Heart left ventricle (tissue), 13 donors: Measurements from ENCODE around the gene ASAP2.

Source experiments
- POLR2A ChIP-seq, 2 donors: fragments of 450-650 bp; IDR thresholded peaks; one replicate each; pipeline ENCODE4 v1.6.1; 2017; ENCODE audit warnings: antibody characterized with exemption in 2 of 2, mild to moderate bottlenecking in 2 of 2, moderate library complexity in 2 of 2
- TF ChIP-seq, protein P1 (sequence below), 12 donors: fragments of 200-600 bp; sonication (generic) in 4 of 12; IDR thresholded peaks; one replicate each; pipeline versions ENCODE4 v1.5.0 to v1.8.0; 2018 to 2022; ENCODE audit warnings: antibody characterized with exemption in 12 of 12, mild to moderate bottlenecking in 5 of 12
- donor health status: ischemic (EF 13 %, LVEDD 7.1; RV severe dilation, severe dysfunction).
- donor health status: DM: no; HTN: yes; CAD: no.
- donor health status: DM: no; HTN: no; CAD: no.
- donor health status: ischemic (EF 25% LVEDD 6.9; RV normal size, moderate dysfunction).
- donor health status: ischemic (EF 25% LVEDD 5.7; RV mildly dilated, moderate dysfunction).
- donor health status: ischemic (EF 35%, LVEDD 5.7; RV mildly dilated, moderate dysfunction).
- donor health status: nonischemic (EF 11% LVEDD 7.7; RV severe dilation, severe dysfunction).
- donor health status: DM: yes; HTN: yes; CAD: no.
- donor health status: PGD.
- donor health status: ischemic (EF 29% LVEDD 5.4; RV normal size, mild dysfunction).
- donor health status: nonischemic (EF 23%, LVEDD 6.1; RV moderate dilation, normal function).

DNA sequence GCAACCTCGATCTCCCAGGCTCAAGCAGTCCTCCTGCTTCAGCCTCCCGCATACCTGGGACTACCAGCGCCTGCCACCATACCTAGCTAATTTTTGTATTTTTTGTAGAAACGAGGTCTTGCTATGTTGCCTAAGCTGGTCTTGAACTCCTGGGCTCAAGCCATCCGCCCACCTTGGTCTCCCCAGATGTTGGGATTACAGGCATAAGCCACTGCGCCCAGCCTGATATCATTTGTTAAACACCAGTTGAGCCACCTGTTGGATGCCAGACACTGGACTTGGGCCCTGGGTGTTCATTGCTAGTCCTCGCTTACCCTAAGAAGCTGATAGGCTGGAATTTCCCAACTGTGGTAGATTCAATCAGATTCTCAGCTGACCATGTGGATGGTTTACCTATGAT, 136.9 kb downstream of the ASAP2 start:
- no peak for TF ChIP-seq POLR2A (IDR thresholded peaks at IDR 0.05)
- TF ChIP-seq, protein P1, sequence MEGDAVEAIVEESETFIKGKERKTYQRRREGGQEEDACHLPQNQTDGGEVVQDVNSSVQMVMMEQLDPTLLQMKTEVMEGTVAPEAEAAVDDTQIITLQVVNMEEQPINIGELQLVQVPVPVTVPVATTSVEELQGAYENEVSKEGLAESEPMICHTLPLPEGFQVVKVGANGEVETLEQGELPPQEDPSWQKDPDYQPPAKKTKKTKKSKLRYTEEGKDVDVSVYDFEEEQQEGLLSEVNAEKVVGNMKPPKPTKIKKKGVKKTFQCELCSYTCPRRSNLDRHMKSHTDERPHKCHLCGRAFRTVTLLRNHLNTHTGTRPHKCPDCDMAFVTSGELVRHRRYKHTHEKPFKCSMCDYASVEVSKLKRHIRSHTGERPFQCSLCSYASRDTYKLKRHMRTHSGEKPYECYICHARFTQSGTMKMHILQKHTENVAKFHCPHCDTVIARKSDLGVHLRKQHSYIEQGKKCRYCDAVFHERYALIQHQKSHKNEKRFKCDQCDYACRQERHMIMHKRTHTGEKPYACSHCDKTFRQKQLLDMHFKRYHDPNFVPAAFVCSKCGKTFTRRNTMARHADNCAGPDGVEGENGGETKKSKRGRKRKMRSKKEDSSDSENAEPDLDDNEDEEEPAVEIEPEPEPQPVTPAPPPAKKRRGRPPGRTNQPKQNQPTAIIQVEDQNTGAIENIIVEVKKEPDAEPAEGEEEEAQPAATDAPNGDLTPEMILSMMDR (IDR thresholded peaks at IDR 0.05): no peak
